ENCODE measurements around the gene BICRA. TPM values are rescaled to one million over a fixed set of nuclear protein-coding genes. Genes with fewer than 3 reads are reported as not detected.
"Not testable (repeated sequence)": the region's sequence is repeated elsewhere in the genome, so short reads cannot be mapped to it uniquely, and the experiment has no call there.

The BICRA gene
- total RNA-seq, 4 donors from 2014 or later = 8.4 to 35.2 (median 28.7) TPM

- Histone ChIP-seq H3K9me3 (no peaks in the 10 kb centered on the region), H3K4me3 (peak overlapping the region; percentile 57 to 65 (median 64)), H3K27me3 (peaks cover 10 to 34% (median 29%) of the 10 kb centered on the region in 3 donors), H3K36me3 (no peaks in the 10 kb centered on the region), H3K4me1 (peaks cover 4 to 11% of the 10 kb centered on the region in 2 donors), H3K27ac (peak overlapping the region; percentile 78 to 85 (median 82))
- ATAC-seq (no peak), DNase-seq (no peak)
- intact Hi-C loops (cut with DNase I; ENCODE audit: low total_unique reads) (no loop called here), in situ Hi-C loops (cut with MboI; ENCODE audit: low sequenced_read_pairs in 4 of 4) (loop anchor here in 2 of 4 donors (5.0 kb wide), 2 partner anchors 73 to 78 kb away; no protein-coding TSS in a partner anchor)
- TF ChIP-seq, protein P1, sequence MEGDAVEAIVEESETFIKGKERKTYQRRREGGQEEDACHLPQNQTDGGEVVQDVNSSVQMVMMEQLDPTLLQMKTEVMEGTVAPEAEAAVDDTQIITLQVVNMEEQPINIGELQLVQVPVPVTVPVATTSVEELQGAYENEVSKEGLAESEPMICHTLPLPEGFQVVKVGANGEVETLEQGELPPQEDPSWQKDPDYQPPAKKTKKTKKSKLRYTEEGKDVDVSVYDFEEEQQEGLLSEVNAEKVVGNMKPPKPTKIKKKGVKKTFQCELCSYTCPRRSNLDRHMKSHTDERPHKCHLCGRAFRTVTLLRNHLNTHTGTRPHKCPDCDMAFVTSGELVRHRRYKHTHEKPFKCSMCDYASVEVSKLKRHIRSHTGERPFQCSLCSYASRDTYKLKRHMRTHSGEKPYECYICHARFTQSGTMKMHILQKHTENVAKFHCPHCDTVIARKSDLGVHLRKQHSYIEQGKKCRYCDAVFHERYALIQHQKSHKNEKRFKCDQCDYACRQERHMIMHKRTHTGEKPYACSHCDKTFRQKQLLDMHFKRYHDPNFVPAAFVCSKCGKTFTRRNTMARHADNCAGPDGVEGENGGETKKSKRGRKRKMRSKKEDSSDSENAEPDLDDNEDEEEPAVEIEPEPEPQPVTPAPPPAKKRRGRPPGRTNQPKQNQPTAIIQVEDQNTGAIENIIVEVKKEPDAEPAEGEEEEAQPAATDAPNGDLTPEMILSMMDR (IDR thresholded peaks at IDR 0.05 in 4 of 5, conservative IDR thresholded peaks at IDR 0.05 in 1 of 5) = no peak
- TF ChIP-seq POLR2A (IDR thresholded peaks at IDR 0.05) = no peak
These were observed 105.4 kb downstream of the BICRA start for GRCh38 chr19:47714339-47714738.

DNA sequence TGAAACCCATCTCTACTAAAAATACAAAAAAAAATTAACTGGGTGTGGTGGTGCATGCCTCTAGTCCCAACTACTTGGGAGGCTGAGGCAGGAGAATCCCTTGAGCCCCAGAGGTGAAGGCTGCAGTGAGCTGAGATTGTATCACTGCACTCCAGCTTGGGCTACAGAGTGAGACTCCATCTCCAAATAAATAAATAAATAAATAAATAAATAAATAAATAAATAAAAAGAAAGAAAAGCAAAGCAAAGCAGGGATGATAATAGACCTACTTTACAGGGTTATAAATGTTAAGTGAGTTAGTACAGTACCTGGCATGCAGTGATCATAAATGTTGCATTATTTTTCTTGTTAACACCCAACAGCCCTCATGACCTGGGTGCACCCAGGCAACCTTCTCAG is 105.9 kb downstream of the BICRA start:
- peak overlapping the region; percentile 78 to 85 (median 82) for H3K27ac ChIP-seq
- H3K27me3 ChIP-seq = peaks cover 10 to 34% (median 29%) of the 10 kb centered on the region in 3 donors
- H3K4me3 ChIP-seq = peak overlapping the region; percentile 57 to 65 (median 64)
- ATAC-seq; H3K9me3 ChIP-seq; intact Hi-C loops (cut with DNase I; ENCODE audit: low total_unique reads); DNase-seq; H3K36me3 ChIP-seq: not testable (repeated sequence)
- peaks cover 4 to 14% of the 10 kb centered on the region in 2 donors for H3K4me1 ChIP-seq
- in situ Hi-C loops (cut with MboI; ENCODE audit: low sequenced_read_pairs in 4 of 4) = loop anchor here in 2 of 4 donors (5.0 kb wide), 2 partner anchors 72 to 77 kb away; no protein-coding TSS in a partner anchor

DNA sequence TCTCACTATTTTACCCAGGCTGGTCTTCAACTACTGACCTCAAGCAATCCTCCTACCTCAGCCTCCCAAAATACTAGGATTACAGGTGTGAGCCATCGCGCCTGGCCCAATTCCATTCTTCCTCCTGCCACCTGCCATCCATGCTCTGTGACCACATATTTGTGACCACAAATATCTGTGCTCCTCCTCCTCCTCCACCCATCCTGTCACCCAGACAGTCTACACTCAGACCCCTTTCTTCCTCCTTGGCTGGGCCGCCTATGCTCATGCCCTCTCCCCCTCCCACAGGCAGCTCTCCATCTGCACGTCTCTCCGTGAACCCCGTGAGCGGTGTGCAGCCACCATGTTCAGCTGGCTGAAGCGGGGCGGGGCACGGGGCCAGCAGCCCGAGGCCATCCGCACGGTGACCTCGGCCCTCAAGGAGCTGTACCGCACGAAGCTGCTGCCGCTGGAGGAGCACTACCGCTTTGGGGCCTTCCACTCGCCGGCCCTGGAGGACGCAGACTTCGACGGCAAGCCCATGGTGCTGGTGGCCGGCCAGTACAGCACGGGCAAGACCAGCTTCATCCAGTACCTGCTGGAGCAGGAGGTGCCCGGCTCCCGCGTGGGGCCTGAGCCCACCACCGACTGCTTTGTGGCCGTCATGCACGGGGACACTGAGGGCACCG is 107.5 kb downstream of the BICRA start:
- TF ChIP-seq POLR2A (IDR thresholded peaks at IDR 0.05) = no peak
- TF ChIP-seq, protein P1 (IDR thresholded peaks at IDR 0.05 in 4 of 5, conservative IDR thresholded peaks at IDR 0.05 in 1 of 5) = no peak
- H3K4me1 ChIP-seq = peaks cover 4 to 17% of the 10 kb centered on the region in 2 donors
- intact Hi-C loops (cut with DNase I; ENCODE audit: low total_unique reads) = no loop called here
- peaks cover 10 to 39% (median 29%) of the 10 kb centered on the region in 3 donors for H3K27me3 ChIP-seq
- H3K27ac ChIP-seq = peak overlapping the region; percentile 79 to 85 (median 80)
- no peak for DNase-seq
- H3K36me3 ChIP-seq = no peaks in the 10 kb centered on the region
- ATAC-seq = no peak
- H3K4me3 ChIP-seq = peak overlapping the region; percentile 19 to 65 (median 29)
- in situ Hi-C loops (cut with MboI; ENCODE audit: low sequenced_read_pairs in 4 of 4) = no loop called here
- no peaks in the 10 kb centered on the region for H3K9me3 ChIP-seq

GRCh38 chr19:47718415-47719046 is 109.6 kb downstream of the BICRA start:
- in situ Hi-C loops (cut with MboI; ENCODE audit: low sequenced_read_pairs in 4 of 4); H3K36me3 ChIP-seq; intact Hi-C loops (cut with DNase I; ENCODE audit: low total_unique reads); DNase-seq; H3K9me3 ChIP-seq; ATAC-seq: not testable (repeated sequence)
- Histone ChIP-seq H3K4me1 (peaks cover 12 to 17% of the 10 kb centered on the region in 2 donors), H3K4me3 (peak overlapping the region; percentile 25 to 45 (median 40)), H3K27ac (peak overlapping the region; percentile 79 to 85 (median 80)), H3K27me3 (peaks cover 10 to 29% (median 21%) of the 10 kb centered on the region in 3 donors)

DNA sequence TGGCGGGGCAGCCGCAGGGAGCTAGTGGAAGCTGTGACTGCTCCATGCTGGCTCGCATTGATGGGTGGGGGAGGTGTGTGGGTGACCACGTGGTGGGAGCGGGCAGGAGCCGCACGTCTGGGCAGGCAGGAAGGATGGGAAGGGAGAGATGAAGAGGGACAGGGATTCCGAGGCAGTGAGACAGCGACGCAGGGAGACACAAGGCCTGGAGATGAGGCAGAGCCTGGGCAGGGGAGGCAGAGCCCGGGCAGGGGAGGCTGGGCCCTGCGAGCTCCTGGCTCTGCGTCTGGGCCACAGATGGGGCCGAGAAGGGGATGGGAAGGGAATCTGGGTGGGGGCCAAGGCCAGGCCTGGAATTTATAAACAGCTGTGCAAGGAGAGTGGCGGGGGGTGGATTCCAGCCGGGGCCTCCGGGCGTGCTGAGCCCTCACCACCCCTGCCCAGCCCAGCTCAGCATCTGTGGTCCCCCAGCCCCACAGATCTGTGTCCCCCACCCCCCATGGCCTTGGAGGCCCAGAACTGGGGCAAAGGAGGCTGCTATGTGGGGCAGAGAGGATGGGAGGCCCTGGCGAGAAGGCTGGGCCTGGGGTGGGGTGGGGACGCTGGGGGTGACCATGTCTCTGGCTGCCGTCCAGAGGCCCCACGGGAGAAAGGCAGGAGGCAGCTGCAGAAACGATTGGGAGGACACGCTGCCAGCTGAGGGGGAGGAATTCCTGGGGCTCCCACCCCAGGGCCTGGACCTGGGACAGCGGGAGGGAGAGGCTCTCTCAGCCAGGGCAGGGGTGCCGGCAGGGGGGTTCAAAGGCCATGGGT is 110.3 kb downstream of the BICRA start:
- H3K36me3 ChIP-seq = no peaks in the 10 kb centered on the region
- ATAC-seq (peak; percentile 68 to 75), DNase-seq (peak; percentile 64 to 78)
- in situ Hi-C loops (cut with MboI; ENCODE audit: low sequenced_read_pairs in 4 of 4) = no loop called here
- H3K27ac ChIP-seq = peak overlapping the region; percentile 79 to 85 (median 80)
- H3K9me3 ChIP-seq = no peaks in the 10 kb centered on the region
- intact Hi-C loops (cut with DNase I; ENCODE audit: low total_unique reads) = no loop called here
- peak in 1 of 2 donors; percentile 23 for TF ChIP-seq POLR2A (IDR thresholded peaks at IDR 0.05)
- TF ChIP-seq, protein P1 (IDR thresholded peaks at IDR 0.05 in 4 of 5, conservative IDR thresholded peaks at IDR 0.05 in 1 of 5) = no peak
- H3K4me3 ChIP-seq = peak overlapping the region; percentile 10 to 45 (median 40)
- H3K4me1 ChIP-seq = peaks cover 15 to 17% of the 10 kb centered on the region in 2 donors
- peaks cover 3 to 22% (median 14%) of the 10 kb centered on the region in 3 donors for H3K27me3 ChIP-seq

Measured in gastrocnemius medialis (tissue), 4 donors.